Kidney (tissue), 14 donors: Measurements from ENCODE around the gene EVI5. TPM values are rescaled to one million over a fixed set of nuclear protein-coding genes. Genes with fewer than 3 reads are reported as not detected.
A peak's percentile ranks its signal among the peaks of the same experiment; 100 is the strongest.

Source experiments
- DNase-seq, 5 donors: peaks; one replicate each; pipeline ENCODE4 v3.0.0-alpha.2; 2013 to 2020
- FAIRE-seq: peaks from 2 replicates; lab custom pipeline; 2012; peaks lifted over from hg19 to GRCh38; lab: Jason Lieb, UNC
- H3K27ac ChIP-seq, 2 donors: one replicate each; pipeline ENCODE4 v1.7.0; 2013; ENCODE audit warnings: low read depth in 2 of 2, low read length in 2 of 2, inconsistent platforms in 1 of 2
- H3K27me3 ChIP-seq: one replicate; pipeline ENCODE4 v1.7.1; 2013; ENCODE audit warnings: low read length, inconsistent platforms; ENCODE audit not compliant: control insufficient read depth, insufficient read depth
- H3K36me3 ChIP-seq, 3 donors: one replicate each; pipeline versions ENCODE4 v1.7.0 to v1.7.1; 2013; ENCODE audit warnings: low read length in 3 of 3, control low read depth in 1 of 3, inconsistent platforms in 1 of 3; ENCODE audit not compliant: insufficient read depth in 3 of 3, control insufficient read depth in 2 of 3
- H3K4me1 ChIP-seq, 3 donors: one replicate each; pipeline versions ENCODE4 v1.7.0 to v1.7.1; 2013; ENCODE audit warnings: low read length in 3 of 3, inconsistent platforms in 1 of 3, low read depth in 1 of 3; ENCODE audit not compliant: control insufficient read depth in 2 of 3, insufficient read depth in 2 of 3
- H3K4me3 ChIP-seq, 3 donors: one replicate each; pipeline versions ENCODE4 v1.7.0 to v1.8.1; 2013; ENCODE audit warnings: low read length in 3 of 3, control low read depth in 1 of 3, inconsistent platforms in 1 of 3
- H3K9ac ChIP-seq, 3 donors: one replicate each; pipeline versions ENCODE4 v1.7.0 to v1.7.1; 2013; ENCODE audit warnings: low read length in 3 of 3, control low read depth in 1 of 3, inconsistent platforms in 1 of 3
- H3K9me3 ChIP-seq, 3 donors: one replicate each; pipeline versions ENCODE4 v1.7.0 to v1.7.1; 2013; ENCODE audit warnings: low read length in 3 of 3, control low read depth in 1 of 3, inconsistent platforms in 1 of 3; ENCODE audit not compliant: control insufficient read depth in 2 of 3, insufficient read depth in 1 of 3
- CTCF ChIP-seq: IDR thresholded peaks from 3 replicates; pipeline ENCODE4 v1.5.1; 2012; ENCODE audit warnings: mild to moderate bottlenecking, moderate library complexity, borderline replicate concordance; ENCODE audit not compliant: insufficient read depth; ENCODE audit errors: extremely low read depth
- intact Hi-C: fragments of 100-400 bp; cut with DNase I; formaldehyde crosslinking; loops from one replicate; pipeline ENCODE4 v1.11.1; 2022
- polyA plus RNA-seq: library from polyadenylated mRNA; stranded (reverse); fragments of 350-450 nt; fragmentation: Illumina TruSeq; extraction: RNeasy Lipid Tissue Mini Kit (QIAGEN cat#74804); gene quantifications from one replicate; pipeline ENCODE4 v1.2.3, GENCODE V29; 2014; ENCODE audit warnings: low read depth, low replicate concordance; ENCODE audit not compliant: insufficient read depth
- total RNA-seq: library from RNA; stranded (reverse); fragmentation: NEBNext Ultra II Directional; extraction: Animal tissue kit (Norgen Biotek cat#: 25700); gene quantifications from one replicate; pipeline ENCODE4 v1.2.1, GENCODE V29; 2021
- donor health status: control.
- donor health status: control.
- donor health status: control.
- donor health status: control.
- donor health status: control.
- donor health status: DM: yes; HTN: yes; CAD: no.
- donor health status: Normal renal cell carcinoma (clear cell type).

The EVI5 gene
- total and polyA plus RNA-seq, 2 donors from 2014 or later: 3.6 to 36.5 TPM

GRCh38 chr1:92790081-92790480 is 5.2 kb upstream of the EVI5 start:
- no peak overlapping the region for H3K27ac ChIP-seq
- intact Hi-C loops: no loop called here
- no peak overlapping the region for H3K4me3 ChIP-seq
- no peaks in the 10 kb centered on the region for H3K36me3 ChIP-seq
- H3K4me1 ChIP-seq: no peaks in the 10 kb centered on the region
- DNase-seq: no peak
- no peaks in the 10 kb centered on the region for H3K27me3 ChIP-seq
- no peaks in the 10 kb centered on the region for H3K9me3 ChIP-seq
- TF ChIP-seq CTCF: no peak
- H3K9ac ChIP-seq: no peak overlapping the region
- FAIRE-seq: no peak

- H3K4me3 ChIP-seq: no peak overlapping the region
- no peaks in the 10 kb centered on the region for H3K27me3 ChIP-seq
- no peaks in the 10 kb centered on the region for H3K4me1 ChIP-seq
- no peak for TF ChIP-seq CTCF
- no peaks in the 10 kb centered on the region for H3K9me3 ChIP-seq
- FAIRE-seq: no peak
- no peaks in the 10 kb centered on the region for H3K36me3 ChIP-seq
- H3K9ac ChIP-seq: no peak overlapping the region
- H3K27ac ChIP-seq: no peak overlapping the region
- DNase-seq: no peak
- intact Hi-C loops: no loop called here
These were observed 1.4 kb upstream of the EVI5 start for GRCh38 chr1:92786111-92786901.

DNA sequence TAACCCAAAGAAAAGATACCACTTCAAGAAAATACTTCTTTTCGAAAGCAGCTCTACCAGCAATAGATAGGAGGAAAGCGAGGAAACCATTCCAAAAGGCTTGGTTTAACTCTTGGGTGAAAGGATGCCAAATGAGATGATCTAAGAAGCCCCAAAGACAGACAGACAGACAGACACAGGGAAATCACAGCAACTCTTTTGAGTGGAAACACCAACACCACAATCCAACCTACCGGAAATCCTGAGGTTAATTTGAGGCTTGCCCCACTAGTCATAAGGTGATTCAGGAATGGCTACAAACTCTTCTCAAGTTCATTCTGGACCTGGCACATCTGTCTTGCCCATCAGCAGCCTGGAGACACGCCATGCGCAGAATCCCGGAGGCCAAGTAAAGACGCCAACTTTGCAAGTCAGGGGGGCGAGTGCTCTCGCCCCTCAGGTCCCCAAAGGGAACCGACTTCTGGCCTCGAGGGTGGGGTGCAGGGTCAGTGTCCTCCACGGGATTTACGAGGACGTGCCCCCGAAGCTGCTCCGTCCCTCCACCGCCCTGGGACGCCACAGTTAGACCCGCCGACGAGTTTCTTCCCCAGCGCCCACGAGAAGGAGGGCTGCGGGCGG is 778 bp downstream of the EVI5 start:
- Histone ChIP-seq H3K4me3 (peak overlapping the region; percentile 62 to 95 (median 86)), H3K9ac (peak overlapping the region; percentile 8 to 95 (median 88)), H3K27ac (peak overlapping the region; percentile 98), H3K36me3 (no peaks in the 10 kb centered on the region), H3K4me1 (no peaks in the 10 kb centered on the region), H3K9me3 (no peaks in the 10 kb centered on the region), H3K27me3 (no peaks in the 10 kb centered on the region)
- no peak for FAIRE-seq
- TF ChIP-seq CTCF: no peak
- peak in 3 of 5 donors; percentile 41 to 71 (median 67) for DNase-seq
- intact Hi-C loops: no loop called here
